GM12892 (cell line): ENCODE results near the gene UQCRH.
"Not testable (repeated sequence)": the region's sequence is repeated elsewhere in the genome, so short reads cannot be mapped to it uniquely, and the experiment has no call there.

Experiments
- DNase-seq: peaks from one replicate; pipeline ENCODE4 v3.0.0; 2011; ENCODE audit not compliant: insufficient read length
- FAIRE-seq: peaks from 2 replicates; lab custom pipeline; 2011; peaks lifted over from hg19 to GRCh38; lab: Jason Lieb, UNC
- POLR2A ChIP-seq: IDR thresholded peaks from 2 replicates; pipeline ENCODE4 v1.6.1; 2011; ENCODE audit warnings: low read depth, low read length, control low read depth
- POLR2AphosphoS5 ChIP-seq: IDR thresholded peaks from 2 replicates; pipeline ENCODE4 v1.6.1; 2011; ENCODE audit warnings: low read depth, low read length, control low read depth
- TAF1 ChIP-seq: IDR thresholded peaks from 2 replicates; pipeline ENCODE4 v1.6.1; 2011; ENCODE audit warnings: low read depth, mild to moderate bottlenecking, control low read depth, low read length, borderline replicate concordance

The UQCRH gene

DNA sequence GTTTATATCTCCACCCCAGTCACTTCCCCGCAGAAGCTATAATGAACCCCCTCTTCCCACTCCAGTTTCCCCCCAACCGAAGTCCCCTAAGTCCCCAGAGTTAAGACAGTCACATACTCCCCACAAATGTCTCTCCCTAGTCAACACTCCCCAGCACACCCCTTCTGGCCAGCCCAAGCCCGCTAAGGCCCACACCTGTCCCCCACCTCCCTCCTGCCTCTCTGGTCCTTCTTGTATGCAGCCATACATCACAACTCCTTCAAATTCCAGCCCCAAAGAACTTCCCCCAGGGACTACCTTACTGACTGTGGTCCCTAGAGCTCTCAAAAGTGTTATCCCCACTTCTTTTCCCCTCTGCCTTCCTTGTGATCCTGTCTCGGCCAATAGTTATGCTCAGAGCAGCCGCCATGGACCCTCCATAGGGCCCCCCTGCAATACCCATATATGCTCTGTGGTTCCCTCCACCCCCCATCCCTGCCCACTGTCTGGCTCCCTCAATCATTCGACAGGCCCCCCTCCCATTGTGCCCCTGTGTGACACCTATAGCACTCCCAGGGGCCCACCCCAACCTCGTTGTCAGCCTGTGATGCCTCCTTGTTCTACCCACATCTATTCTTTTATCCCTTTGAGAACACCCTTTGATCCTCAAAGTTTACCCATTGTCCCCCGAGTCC, 39.3 kb downstream of the UQCRH start:
- DNase-seq = no peak
- no peak for FAIRE-seq
- TF ChIP-seq POLR2A (no peak), TAF1 (no peak), POLR2AphosphoS5 (no peak)

GRCh38 chr1:46343351-46343695, 39.8 kb downstream of the UQCRH start:
- no peak for FAIRE-seq

GRCh38 chr1:46343705-46344104, 40.2 kb downstream of the UQCRH start:
- FAIRE-seq (no peak), DNase-seq (no peak)
- TF ChIP-seq TAF1 (no peak), POLR2AphosphoS5 (no peak), POLR2A (no peak)

More at GRCh38 chr1:46343351-46343695, 39.8 kb downstream of the UQCRH start:
- DNase-seq = no peak
- TF ChIP-seq TAF1 (no peak), POLR2A (no peak), POLR2AphosphoS5 (no peak)

GRCh38 chr1:46344481-46344880, 41.0 kb downstream of the UQCRH start:
- TF ChIP-seq TAF1 = no peak
- 0 out of 2 replicates have a peak, but pooled peaks have one; percentile 3 for TF ChIP-seq POLR2A
- no peak for FAIRE-seq
- no peak for DNase-seq

DNA sequence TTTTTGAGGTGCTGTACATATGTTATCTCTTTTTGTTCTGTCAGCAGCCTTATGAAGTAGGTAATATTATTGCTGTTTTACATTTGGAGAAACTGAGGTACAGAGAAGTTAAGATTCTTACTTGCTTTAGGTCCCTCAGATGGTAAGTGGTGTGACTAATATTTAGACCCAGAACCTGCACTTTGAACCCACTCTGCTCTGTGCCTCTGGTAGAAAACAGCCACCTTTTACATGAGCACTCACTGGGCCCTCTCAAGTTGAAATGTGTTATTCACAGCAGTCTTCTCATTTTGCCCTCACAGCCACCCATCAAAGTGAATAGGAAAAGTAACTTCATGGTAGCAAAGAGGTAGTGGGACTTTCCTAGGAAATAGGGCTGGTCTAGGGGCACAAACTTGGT, 41.8 kb downstream of the UQCRH start:
- no peak for DNase-seq
- no peak for FAIRE-seq
- no peak for TF ChIP-seq TAF1
- TF ChIP-seq POLR2A = no peak
- TF ChIP-seq POLR2AphosphoS5 = no peak

DNA sequence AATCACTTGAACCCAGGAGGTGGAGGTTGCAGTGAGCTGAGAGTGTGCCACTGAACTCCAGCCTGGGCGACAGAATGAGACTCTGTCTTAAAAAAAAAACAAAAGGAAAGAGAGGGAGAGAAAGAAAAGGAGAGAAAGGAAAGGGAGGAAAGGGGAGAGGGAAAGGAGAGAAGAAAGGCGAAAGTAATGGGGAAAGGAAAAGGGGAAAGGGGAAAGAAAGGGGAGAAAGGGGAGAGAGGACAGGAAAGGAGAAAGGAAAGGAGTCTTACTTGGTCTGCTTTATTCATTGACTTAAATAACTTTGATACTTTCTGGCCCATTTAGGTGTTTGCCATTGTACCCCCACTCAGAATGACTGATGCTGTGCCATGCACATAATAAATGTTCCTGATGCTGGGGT, 48.9 kb downstream of the UQCRH start:
- TF ChIP-seq POLR2A = no peak
- TF ChIP-seq TAF1 = no peak
- TF ChIP-seq POLR2AphosphoS5 = no peak
- no peak for FAIRE-seq
- DNase-seq = no peak

DNA sequence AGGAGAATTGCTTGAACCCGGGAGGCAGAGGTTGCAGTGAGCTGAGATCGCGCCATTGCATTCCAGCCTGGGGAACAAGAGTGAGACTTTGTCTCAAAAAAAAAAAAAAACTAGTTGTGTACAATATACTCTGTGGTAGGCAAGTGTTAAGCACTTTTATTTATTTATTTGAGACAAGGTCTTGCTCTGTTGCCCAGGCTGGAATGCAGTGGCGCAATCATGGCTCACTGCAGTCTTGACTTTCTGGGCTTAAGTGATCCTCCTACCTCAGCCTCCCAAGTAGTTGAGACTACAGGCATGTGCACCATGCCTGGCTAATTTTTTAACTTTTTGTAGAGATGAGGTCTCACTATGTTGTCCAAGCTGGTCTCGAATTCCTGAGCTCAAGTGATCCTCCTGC, 52.4 kb downstream of the UQCRH start:
- not testable (repeated sequence) for FAIRE-seq, DNase-seq

GRCh38 chr1:46362158-46362557, 58.7 kb downstream of the UQCRH start:
- DNase-seq = no peak
- no peak for FAIRE-seq
- TF ChIP-seq POLR2AphosphoS5 (no peak), POLR2A (no peak), TAF1 (no peak)

GRCh38 chr1:46363121-46363520, 59.6 kb downstream of the UQCRH start:
- FAIRE-seq = no peak
- DNase-seq = no peak

GRCh38 chr1:46364612-46365011, 61.1 kb downstream of the UQCRH start:
- DNase-seq (no peak), FAIRE-seq (no peak)

More at GRCh38 chr1:46363121-46363520, 59.6 kb downstream of the UQCRH start:
- TF ChIP-seq POLR2AphosphoS5 = no peak
- TF ChIP-seq TAF1 = no peak
- no peak for TF ChIP-seq POLR2A

DNA sequence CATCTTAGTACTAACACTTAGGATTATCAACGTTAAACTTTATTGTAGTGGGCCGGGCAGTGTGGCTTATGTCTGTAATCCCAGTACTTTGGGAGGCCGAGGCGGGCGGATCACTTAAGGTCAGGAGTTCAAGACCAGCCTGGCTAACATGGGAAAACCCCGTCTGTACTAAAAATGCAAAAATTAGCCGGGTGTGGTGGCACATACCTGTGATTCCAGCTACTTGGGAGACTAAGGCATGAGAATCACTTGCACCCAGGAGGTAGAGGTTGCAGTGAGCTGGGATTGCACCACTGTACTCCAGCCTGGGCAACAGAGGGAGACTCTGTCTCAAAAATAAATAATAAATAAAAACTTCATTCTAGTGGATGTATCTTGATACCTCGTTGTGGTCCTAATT, 62.3 kb downstream of the UQCRH start:
- FAIRE-seq, DNase-seq: not testable (repeated sequence)

More at GRCh38 chr1:46364612-46365011, 61.1 kb downstream of the UQCRH start:
- no peak for TF ChIP-seq POLR2AphosphoS5
- TF ChIP-seq POLR2A = no peak
- no peak for TF ChIP-seq TAF1
